H9 (cell line): ENCODE measurements around the gene GLP2R. TPM values are rescaled to one million over a fixed set of nuclear protein-coding genes. Genes with fewer than 3 reads are reported as not detected.
A peak's percentile ranks its signal among the peaks of the same experiment; 100 is the strongest.

Source experiments
- DNase-seq: peaks from one replicate; pipeline ENCODE4 v3.0.0-alpha.2; 2017
- H2AFZ ChIP-seq: one replicate; pipeline ENCODE4 v1.6.1; 2013; ENCODE audit warnings: mild to moderate bottlenecking, low read length, control low read depth, moderate library complexity
- H2AK5ac ChIP-seq: 2 replicates; pipeline ENCODE4 v1.6.1; 2013; ENCODE audit warnings: low read length, control low read depth, mixed read lengths; ENCODE audit not compliant: insufficient read length
- H2BK120ac ChIP-seq: one replicate; pipeline ENCODE4 v1.6.1; 2013; ENCODE audit warnings: low read depth, mild to moderate bottlenecking, low read length, control low read depth, inconsistent platforms; ENCODE audit not compliant: poor library complexity, severe bottlenecking
- H2BK12ac ChIP-seq: 2 replicates; pipeline ENCODE4 v1.6.1; 2013; ENCODE audit warnings: low read length, control low read depth, mixed read lengths, low read depth; ENCODE audit not compliant: insufficient read length
- H2BK15ac ChIP-seq: 2 replicates; pipeline ENCODE4 v1.6.1; 2013; ENCODE audit warnings: low read depth, low read length, control low read depth
- H2BK20ac ChIP-seq: one replicate; pipeline ENCODE4 v1.6.1; 2013; ENCODE audit warnings: low read depth, mild to moderate bottlenecking, low read length, control low read depth, inconsistent platforms; ENCODE audit not compliant: poor library complexity, severe bottlenecking
- H2BK5ac ChIP-seq: 2 replicates; pipeline ENCODE4 v1.6.1; 2013; ENCODE audit warnings: low read length, control low read depth, mixed read lengths; ENCODE audit not compliant: insufficient read length
- H3K14ac ChIP-seq: 2 replicates; pipeline ENCODE4 v1.6.1; 2013; ENCODE audit warnings: low read length, control low read depth; ENCODE audit not compliant: insufficient read depth
- H3K18ac ChIP-seq: 2 replicates; pipeline ENCODE4 v1.6.1; 2013; ENCODE audit warnings: low read depth, mild to moderate bottlenecking, mixed read lengths, low read length, control low read depth; ENCODE audit not compliant: insufficient read length
- H3K23ac ChIP-seq: 2 replicates; pipeline ENCODE4 v1.6.1; 2013; ENCODE audit warnings: low read length, control low read depth, mixed read lengths, low read depth; ENCODE audit not compliant: insufficient read length
- H3K23me2 ChIP-seq: 2 replicates; pipeline ENCODE4 v1.6.1; 2013; ENCODE audit warnings: low read depth, mild to moderate bottlenecking, mixed read lengths, low read length, control low read depth; ENCODE audit not compliant: insufficient read length, poor library complexity, severe bottlenecking
- H3K27ac ChIP-seq: 2 replicates; pipeline ENCODE4 v1.5.1; 2013; ENCODE audit warnings: low read length, control low read depth, mixed read lengths, low read depth; ENCODE audit not compliant: insufficient read length
- H3K27me3 ChIP-seq: 2 replicates; pipeline ENCODE4 v1.6.1; 2013; ENCODE audit warnings: low read length, control low read depth, inconsistent platforms; ENCODE audit not compliant: insufficient read depth
- H3K4ac ChIP-seq: 2 replicates; pipeline ENCODE4 v1.6.1; 2013; ENCODE audit warnings: low read depth, mild to moderate bottlenecking, control low read depth, inconsistent platforms, low read length, moderate library complexity
- H3K4me1 ChIP-seq: 2 replicates; pipeline ENCODE4 v1.6.1; 2013; ENCODE audit warnings: low read length, control low read depth, inconsistent platforms; ENCODE audit not compliant: insufficient read depth
- H3K4me2 ChIP-seq: 2 replicates; pipeline ENCODE4 v1.6.1; 2013; ENCODE audit warnings: low read length, control low read depth, mixed read lengths; ENCODE audit not compliant: insufficient read length, insufficient read depth
- H3K56ac ChIP-seq: 2 replicates; pipeline ENCODE4 v1.6.1; 2013; ENCODE audit warnings: low read depth, mild to moderate bottlenecking, mixed read lengths, low read length, control low read depth; ENCODE audit not compliant: insufficient read length
- H3K79me1 ChIP-seq: 2 replicates; pipeline ENCODE4 v1.6.1; 2013; ENCODE audit warnings: low read depth, mild to moderate bottlenecking, moderate library complexity, low read length, control low read depth, inconsistent platforms; ENCODE audit not compliant: insufficient read depth, poor library complexity, severe bottlenecking
- H3K79me2 ChIP-seq: 2 replicates; pipeline ENCODE4 v1.6.1; 2013; ENCODE audit warnings: low read length, control low read depth, inconsistent platforms; ENCODE audit not compliant: insufficient read depth
- H3K9ac ChIP-seq: 2 replicates; pipeline ENCODE4 v1.6.1; 2013; ENCODE audit warnings: low read length, control low read depth, mixed read lengths; ENCODE audit not compliant: insufficient read length; ENCODE audit errors: extremely low read depth
- H3K9me3 ChIP-seq: one replicate; pipeline ENCODE4 v1.6.1; 2013; ENCODE audit warnings: low read depth, low read length, inconsistent platforms; ENCODE audit not compliant: control insufficient read depth
- H3T11ph ChIP-seq: one replicate; pipeline ENCODE4 v1.6.1; 2013; ENCODE audit warnings: mild to moderate bottlenecking, low read length, control low read depth, inconsistent platforms
- H4K20me1 ChIP-seq: one replicate; pipeline ENCODE4 v1.6.1; 2013; ENCODE audit not compliant: control insufficient read depth, insufficient read length, insufficient read depth
- H4K5ac ChIP-seq: 2 replicates; pipeline ENCODE4 v1.6.1; 2013; ENCODE audit warnings: low read depth, mild to moderate bottlenecking, mixed read lengths, low read length, control low read depth; ENCODE audit not compliant: insufficient read length
- H4K8ac ChIP-seq: replicated peaks from 2 replicates; pipeline ENCODE4 v1.6.1; 2013; ENCODE audit warnings: low read length, control low read depth, mixed read lengths, low read depth; ENCODE audit not compliant: insufficient read length
- H4K91ac ChIP-seq: 2 replicates; pipeline ENCODE4 v1.6.1; 2013; ENCODE audit warnings: low read depth, mild to moderate bottlenecking, moderate library complexity, mixed read lengths, low read length, control low read depth; ENCODE audit not compliant: insufficient read length
- H3K27ac Mint-ChIP-seq, 3 experiments: 2 replicates in 2 of 3; 3 replicates in 1 of 3; pipeline ENCODE4 v1.8.0; 2020 to 2021; ENCODE audit warnings: mixed read lengths in 3 of 3, mild to moderate bottlenecking in 1 of 3, moderate library complexity in 1 of 3
- H3K27me3 Mint-ChIP-seq: 2 replicates; pipeline ENCODE4 v1.8.0; 2021; ENCODE audit warnings: low read depth, mild to moderate bottlenecking, moderate library complexity, mixed read lengths
- H3K36me3 Mint-ChIP-seq, 3 experiments: 2 replicates in 2 of 3; 3 replicates in 1 of 3; pipeline ENCODE4 v1.8.0; 2020 to 2021; ENCODE audit warnings: low read depth in 3 of 3, mixed read lengths in 3 of 3; ENCODE audit not compliant: insufficient read depth in 1 of 3
- H3K4me1 Mint-ChIP-seq, 2 experiments: 2 replicates each; pipeline ENCODE4 v1.8.0; 2020; ENCODE audit warnings: mixed read lengths in 2 of 2
- H3K4me3 Mint-ChIP-seq, 2 experiments: 2 replicates in 1 of 2; 3 replicates in 1 of 2; pipeline ENCODE4 v1.8.0; 2020 to 2021; ENCODE audit warnings: mild to moderate bottlenecking in 2 of 2, mixed read lengths in 2 of 2, moderate library complexity in 1 of 2
- H3K9me3 Mint-ChIP-seq, 2 experiments: 2 replicates in 1 of 2; 3 replicates in 1 of 2; pipeline ENCODE4 v1.8.0; 2020; ENCODE audit warnings: mild to moderate bottlenecking in 2 of 2, mixed read lengths in 2 of 2, moderate library complexity in 1 of 2
- CTCF ChIP-seq: fragments of 200-600 bp; sonication (generic); conservative IDR thresholded peaks from 3 replicates; pipeline ENCODE4 v1.8.0; 2021; ENCODE audit warnings: antibody characterized with exemption, mild to moderate bottlenecking
- WGBS: extraction: QIAGEN DNeasy Blood & Tissue Kit; methylation state at CpG from one replicate; pipeline ENCODE4 v1.1.7; 2013; ENCODE audit warnings: missing lambda C conversion rate, low lambda C conversion rate, mixed read lengths; ENCODE audit not compliant: insufficient read length; ENCODE audit errors: extremely low coverage; 5-methylcytosine and 5-hydroxymethylcytosine counted together
- total RNA-seq: library from RNA; stranded (reverse); gene quantifications from 2 replicates; pipeline ENCODE4 v1.2.1, GENCODE V29; 2021

GLP2R gene
- total RNA-seq, 1 experiment from 2014 or later = not detected

DNA sequence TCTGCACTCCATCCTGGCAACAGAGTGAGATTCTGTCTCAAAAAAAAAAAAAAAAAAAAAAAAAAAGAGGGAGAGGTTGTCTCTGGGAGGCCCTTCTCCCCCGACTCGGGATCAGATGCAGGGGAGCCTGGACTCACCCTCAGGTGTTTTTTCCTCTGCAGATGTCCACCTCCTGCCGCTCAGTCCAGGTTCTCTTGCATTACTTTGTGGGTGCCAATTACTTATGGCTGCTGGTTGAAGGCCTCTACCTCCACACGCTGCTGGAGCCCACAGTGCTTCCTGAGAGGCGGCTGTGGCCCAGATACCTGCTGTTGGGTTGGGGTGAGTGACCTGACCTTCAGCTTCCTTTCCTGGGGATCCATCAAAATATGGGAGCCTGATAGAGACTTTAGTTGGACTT is 34.1 kb downstream of the GLP2R start:
- no peaks in the 10 kb centered on the region for H3K27me3 ChIP-seq
- no CpG with 5 or more reads among the region's 5 CpGs for WGBS
- H3K23me2 ChIP-seq = no peaks in the 10 kb centered on the region
- no peak overlapping the region for H3K9ac ChIP-seq
- no peak overlapping the region for H2BK120ac ChIP-seq
- H2BK5ac ChIP-seq = no peak overlapping the region
- H3T11ph ChIP-seq = no peak overlapping the region
- H3K27me3 Mint-ChIP-seq = peaks cover 8% of the 10 kb centered on the region
- H3K36me3 Mint-ChIP-seq = no peaks in the 10 kb centered on the region
- H2BK15ac ChIP-seq = no peak overlapping the region
- H3K4me3 Mint-ChIP-seq = no peak overlapping the region
- H3K18ac ChIP-seq = no peak overlapping the region
- H3K4me2 ChIP-seq = no peak overlapping the region
- no peak overlapping the region for H3K14ac ChIP-seq
- H2BK12ac ChIP-seq = no peak overlapping the region
- no peaks in the 10 kb centered on the region for H3K4me1 ChIP-seq
- H4K5ac ChIP-seq = no peak overlapping the region
- no peak overlapping the region for H4K91ac ChIP-seq
- H3K4me1 Mint-ChIP-seq = no peaks in the 10 kb centered on the region
- H3K9me3 ChIP-seq = no peaks in the 10 kb centered on the region
- H3K23ac ChIP-seq = no peak overlapping the region
- H3K79me2 ChIP-seq = no peaks in the 10 kb centered on the region
- H3K27ac ChIP-seq = no peak overlapping the region
- H3K79me1 ChIP-seq = no peaks in the 10 kb centered on the region
- DNase-seq = peak; percentile 13
- H4K8ac ChIP-seq = no peak overlapping the region
- H2AK5ac ChIP-seq = no peak overlapping the region
- H4K20me1 ChIP-seq = no peaks in the 10 kb centered on the region
- TF ChIP-seq CTCF = no peak
- no peak overlapping the region for H2BK20ac ChIP-seq
- H2AFZ ChIP-seq = no peak overlapping the region
- peaks cover 8 to 25% of the 10 kb centered on the region in 2 experiments; a peak in 4 of 5 replicates for H3K9me3 Mint-ChIP-seq
- no peak overlapping the region for H3K56ac ChIP-seq
- H3K4ac ChIP-seq = no peak overlapping the region
- no peak overlapping the region for H3K27ac Mint-ChIP-seq
